Nephron (organoid): ENCODE measurements around the gene CHP1.
"Not testable (repeated sequence)": the region's sequence is repeated elsewhere in the genome, so short reads cannot be mapped to it uniquely, and the experiment has no call there.

Source experiments
- H3K27ac Mint-ChIP-seq, 3 experiments: 2 replicates each; pipeline ENCODE4 v1.8.0; 2020; ENCODE audit warnings: mixed read lengths in 3 of 3, mild to moderate bottlenecking in 2 of 3, moderate library complexity in 1 of 3
- H3K27me3 Mint-ChIP-seq: 2 replicates; pipeline ENCODE4 v1.8.0; 2021; ENCODE audit warnings: low read depth, mild to moderate bottlenecking, moderate library complexity, mixed read lengths
- H3K36me3 Mint-ChIP-seq: 2 replicates; pipeline ENCODE4 v1.8.0; 2020; ENCODE audit warnings: low read depth, mixed read lengths
- H3K4me1 Mint-ChIP-seq: 2 replicates; pipeline ENCODE4 v1.8.0; 2020; ENCODE audit warnings: mixed read lengths
- H3K4me3 Mint-ChIP-seq, 3 experiments: 2 replicates each; pipeline ENCODE4 v1.8.0; 2020; ENCODE audit warnings: mild to moderate bottlenecking in 3 of 3, mixed read lengths in 3 of 3, moderate library complexity in 2 of 3
- H3K9me3 Mint-ChIP-seq: 2 replicates; pipeline ENCODE4 v1.8.0; 2020; ENCODE audit warnings: mixed read lengths
- CTCF ChIP-seq, 3 experiments: fragments of 200-600 bp; sonication (generic); IDR thresholded peaks; one replicate each; pipeline ENCODE4 v1.5.0; 2021; ENCODE audit warnings: antibody characterized with exemption in 3 of 3; ENCODE audit not compliant: unreplicated experiment in 3 of 3

Gene CHP1

GRCh38 chr15:41259546-41260189, 28.6 kb downstream of the CHP1 start:
- no peaks in the 10 kb centered on the region for H3K27me3 Mint-ChIP-seq
- TF ChIP-seq CTCF (IDR thresholded peaks at IDR 0.05; ENCODE audit: unreplicated experiment in 3 of 3), result no peak
- H3K4me1 Mint-ChIP-seq, result no peaks in the 10 kb centered on the region
- no peak overlapping the region for H3K27ac Mint-ChIP-seq
- no peaks in the 10 kb centered on the region for H3K9me3 Mint-ChIP-seq
- H3K4me3 Mint-ChIP-seq, result no peak overlapping the region
- H3K36me3 Mint-ChIP-seq, result peaks cover 28% of the 10 kb centered on the region

- not testable (repeated sequence) for H3K9me3 Mint-ChIP-seq, H3K4me3 Mint-ChIP-seq, H3K27me3 Mint-ChIP-seq, H3K27ac Mint-ChIP-seq, H3K4me1 Mint-ChIP-seq
- peaks cover 31% of the 10 kb centered on the region for H3K36me3 Mint-ChIP-seq
These were observed 29.9 kb downstream of the CHP1 start for GRCh38 chr15:41260924-41261323.

- H3K27me3 Mint-ChIP-seq, result no peaks in the 10 kb centered on the region
- H3K27ac Mint-ChIP-seq, result no peak overlapping the region
- peaks cover 40% of the 10 kb centered on the region for H3K36me3 Mint-ChIP-seq
- H3K4me3 Mint-ChIP-seq, result no peak overlapping the region
- TF ChIP-seq CTCF (IDR thresholded peaks at IDR 0.05; ENCODE audit: unreplicated experiment in 3 of 3), result no peak
- no peaks in the 10 kb centered on the region for H3K9me3 Mint-ChIP-seq
- H3K4me1 Mint-ChIP-seq, result no peaks in the 10 kb centered on the region
These were observed 31.5 kb downstream of the CHP1 start for GRCh38 chr15:41262571-41262970.

- TF ChIP-seq CTCF (IDR thresholded peaks at IDR 0.05; ENCODE audit: unreplicated experiment in 3 of 3), result no peak
- Mint-ChIP-seq H3K4me1 (no peaks in the 10 kb centered on the region), H3K4me3 (no peak overlapping the region), H3K27me3 (no peaks in the 10 kb centered on the region), H3K27ac (no peak overlapping the region), H3K9me3 (no peaks in the 10 kb centered on the region), H3K36me3 (peaks cover 35% of the 10 kb centered on the region)
These were observed 32.9 kb downstream of the CHP1 start for GRCh38 chr15:41263891-41264351.

GRCh38 chr15:41269887-41270286, 38.8 kb downstream of the CHP1 start:
- no peak for TF ChIP-seq CTCF (IDR thresholded peaks at IDR 0.05; ENCODE audit: unreplicated experiment in 3 of 3)
- Mint-ChIP-seq H3K27me3 (no peaks in the 10 kb centered on the region), H3K27ac (no peak overlapping the region), H3K36me3 (peaks cover 41% of the 10 kb centered on the region), H3K9me3 (no peaks in the 10 kb centered on the region), H3K4me3 (no peak overlapping the region), H3K4me1 (no peaks in the 10 kb centered on the region)

- Mint-ChIP-seq H3K27me3 (no peaks in the 10 kb centered on the region), H3K36me3 (peaks cover 41% of the 10 kb centered on the region), H3K9me3 (no peaks in the 10 kb centered on the region), H3K27ac (no peak overlapping the region), H3K4me3 (no peak overlapping the region), H3K4me1 (no peaks in the 10 kb centered on the region)
- no peak for TF ChIP-seq CTCF (IDR thresholded peaks at IDR 0.05; ENCODE audit: unreplicated experiment in 3 of 3)
These were observed 45.8 kb downstream of the CHP1 start for GRCh38 chr15:41276831-41277230.
